Measurements from ENCODE around the gene GRHL1.
A peak's percentile ranks its signal among the peaks of the same experiment; 100 is the strongest.
"Not testable (repeated sequence)": the region's sequence is repeated elsewhere in the genome, so short reads cannot be mapped to it uniquely, and the experiment has no call there.

Gene GRHL1

GRCh38 chr2:9912468-9912867, 39.0 kb upstream of the GRHL1 start:
- no peak for TF ChIP-seq CTCF (IDR thresholded peaks at IDR 0.05; ENCODE audit: borderline replicate concordance, control extremely low read depth, extremely low read depth, insufficient read depth, missing control alignments)
- in situ Hi-C loops (cut with MboI; ENCODE audit: low sequenced_read_pairs, unreplicated experiment): no loop called here
- DNase-seq (ENCODE audit: low spot score): no peak

GRCh38 chr2:9914384-9915065, 37.0 kb upstream of the GRHL1 start:
- peak; percentile 70 for DNase-seq (ENCODE audit: low spot score)
- TF ChIP-seq CTCF (IDR thresholded peaks at IDR 0.05; ENCODE audit: borderline replicate concordance, control extremely low read depth, extremely low read depth, insufficient read depth, missing control alignments): peak; percentile 44
- in situ Hi-C loops (cut with MboI; ENCODE audit: low sequenced_read_pairs, unreplicated experiment): no loop called here

GRCh38 chr2:9918275-9918674, 33.2 kb upstream of the GRHL1 start:
- DNase-seq (ENCODE audit: low spot score): no peak
- no peak for TF ChIP-seq CTCF (IDR thresholded peaks at IDR 0.05; ENCODE audit: borderline replicate concordance, control extremely low read depth, extremely low read depth, insufficient read depth, missing control alignments)
- in situ Hi-C loops (cut with MboI; ENCODE audit: low sequenced_read_pairs, unreplicated experiment): no loop called here

- in situ Hi-C loops (cut with MboI; ENCODE audit: low sequenced_read_pairs, unreplicated experiment): no loop called here
- DNase-seq (ENCODE audit: low spot score): no peak
- TF ChIP-seq CTCF (IDR thresholded peaks at IDR 0.05; ENCODE audit: borderline replicate concordance, control extremely low read depth, extremely low read depth, insufficient read depth, missing control alignments): no peak
Measured at GRCh38 chr2:9919512-9919911, 32.0 kb upstream of the GRHL1 start.

GRCh38 chr2:9927020-9927419, 24.5 kb upstream of the GRHL1 start:
- DNase-seq (ENCODE audit: low spot score); in situ Hi-C loops (cut with MboI; ENCODE audit: low sequenced_read_pairs, unreplicated experiment): not testable (repeated sequence)

GRCh38 chr2:9937258-9937657, 14.2 kb upstream of the GRHL1 start:
- in situ Hi-C loops (cut with MboI; ENCODE audit: low sequenced_read_pairs, unreplicated experiment): no loop called here
- no peak for DNase-seq (ENCODE audit: low spot score)
- no peak for TF ChIP-seq CTCF (IDR thresholded peaks at IDR 0.05; ENCODE audit: borderline replicate concordance, control extremely low read depth, extremely low read depth, insufficient read depth, missing control alignments)

- in situ Hi-C loops (cut with MboI; ENCODE audit: low sequenced_read_pairs, unreplicated experiment): no loop called here
- no peak for TF ChIP-seq CTCF (IDR thresholded peaks at IDR 0.05; ENCODE audit: borderline replicate concordance, control extremely low read depth, extremely low read depth, insufficient read depth, missing control alignments)
- no peak for DNase-seq (ENCODE audit: low spot score)
Measured at GRCh38 chr2:9937968-9938367, 13.5 kb upstream of the GRHL1 start.

Measured in GM13976 (cell line).